T-helper 17 cell (primary cell): ENCODE data around the gene MYL4. TPM values are rescaled to one million over a fixed set of nuclear protein-coding genes. Genes with fewer than 3 reads are reported as not detected.
A peak's percentile ranks its signal among the peaks of the same experiment; 100 is the strongest.
"Not testable (repeated sequence)": the region's sequence is repeated elsewhere in the genome, so short reads cannot be mapped to it uniquely, and the experiment has no call there.

ENCODE experiments used
- ATAC-seq: fragments of 150-1000 bp; cut with Tn5 transposase; 2 replicates; pipeline ENCODE4 v1.10.0; 2021; ENCODE audit warnings: mild to moderate bottlenecking, moderate library complexity
- DNase-seq, 3 donors: peaks; one replicate each; pipeline versions ENCODE4 v3.0.0 to v3.0.0-alpha.2; 2020 to 2021
- H3K9me3 ChIP-seq: one replicate; pipeline ENCODE4 v1.7.0; 2013; ENCODE audit warnings: low read length, mild to moderate bottlenecking; ENCODE audit not compliant: control insufficient read depth, poor library complexity, severe bottlenecking
- H3K27ac Mint-ChIP-seq: one replicate; pipeline ENCODE4 v1.8.0; 2022; ENCODE audit warnings: mild to moderate bottlenecking, moderate library complexity, mixed read lengths
- H3K27me3 Mint-ChIP-seq: one replicate; pipeline ENCODE4 v1.8.0; 2022; ENCODE audit warnings: mixed read lengths
- H3K36me3 Mint-ChIP-seq: one replicate; pipeline ENCODE4 v1.8.0; 2022; ENCODE audit warnings: low read depth, mixed read lengths
- H3K4me1 Mint-ChIP-seq: one replicate; pipeline ENCODE4 v1.8.0; 2022; ENCODE audit warnings: mild to moderate bottlenecking, mixed read lengths
- H3K4me3 Mint-ChIP-seq: one replicate; pipeline ENCODE4 v1.8.0; 2022; ENCODE audit warnings: mild to moderate bottlenecking, moderate library complexity, mixed read lengths
- total RNA-seq, 4 donors: library from RNA in 2 of 4; stranded (reverse) in 2 of 4; gene quantifications; one replicate each; pipeline ENCODE4 v1.2.3 and lab custom pipeline; 2022 to 2026

Gene MYL4
- total RNA-seq, 2 donors from 2014 or later: not detected

- Mint-ChIP-seq H3K27ac (peak overlapping the region; percentile 97), H3K27me3 (no peaks in the 10 kb centered on the region), H3K36me3 (no peaks in the 10 kb centered on the region), H3K4me1 (peaks cover 47% of the 10 kb centered on the region), H3K4me3 (peak overlapping the region; percentile 88)
- ATAC-seq (peak; percentile 27), DNase-seq (no peak)
- no peaks in the 10 kb centered on the region for H3K9me3 ChIP-seq
Observed at GRCh38 chr17:47203984-47204721, 5.0 kb upstream of the MYL4 start.

GRCh38 chr17:47204722-47205418 is 4.3 kb upstream of the MYL4 start:
- no peak for DNase-seq
- H3K27me3 Mint-ChIP-seq: no peaks in the 10 kb centered on the region
- H3K27ac Mint-ChIP-seq: peak overlapping the region; percentile 97
- peaks cover 45% of the 10 kb centered on the region for H3K4me1 Mint-ChIP-seq
- H3K36me3 Mint-ChIP-seq: no peaks in the 10 kb centered on the region
- peak; percentile 76 for ATAC-seq
- H3K9me3 ChIP-seq: no peaks in the 10 kb centered on the region
- peak overlapping the region; percentile 88 for H3K4me3 Mint-ChIP-seq

GRCh38 chr17:47205419-47205963 is 3.7 kb upstream of the MYL4 start:
- no peaks in the 10 kb centered on the region for H3K9me3 ChIP-seq
- H3K4me1 Mint-ChIP-seq: peaks cover 40% of the 10 kb centered on the region

GRCh38 chr17:47207143-47208067 is 1.7 kb upstream of the MYL4 start:
- H3K4me1 Mint-ChIP-seq: peaks cover 38% of the 10 kb centered on the region
- no peaks in the 10 kb centered on the region for H3K36me3 Mint-ChIP-seq
- no peaks in the 10 kb centered on the region for H3K9me3 ChIP-seq
- ATAC-seq: no peak
- DNase-seq: no peak
- H3K27me3 Mint-ChIP-seq: no peaks in the 10 kb centered on the region
- H3K4me3 Mint-ChIP-seq: no peak overlapping the region
- peak overlapping the region; percentile 97 for H3K27ac Mint-ChIP-seq

More at GRCh38 chr17:47205419-47205963, 3.7 kb upstream of the MYL4 start:
- Mint-ChIP-seq H3K36me3 (no peaks in the 10 kb centered on the region), H3K4me3 (peak overlapping the region; percentile 88), H3K27me3 (no peaks in the 10 kb centered on the region), H3K27ac (peak overlapping the region; percentile 97)
- DNase-seq: peak; percentile 24 to 52 (median 49)
- peak; percentile 86 for ATAC-seq

GRCh38 chr17:47209499-47209898 is 351 bp downstream of the MYL4 start:
- peaks cover 26% of the 10 kb centered on the region for H3K4me1 Mint-ChIP-seq
- H3K9me3 ChIP-seq: no peaks in the 10 kb centered on the region
- ATAC-seq (no peak), DNase-seq (no peak)
- peak overlapping the region; percentile 97 for H3K27ac Mint-ChIP-seq
- H3K36me3 Mint-ChIP-seq: no peaks in the 10 kb centered on the region
- H3K4me3 Mint-ChIP-seq: no peak overlapping the region
- no peaks in the 10 kb centered on the region for H3K27me3 Mint-ChIP-seq

- Mint-ChIP-seq H3K4me1 (peaks cover 20% of the 10 kb centered on the region), H3K27ac (no peak overlapping the region), H3K27me3 (no peaks in the 10 kb centered on the region), H3K4me3 (no peak overlapping the region), H3K36me3 (no peaks in the 10 kb centered on the region)
- no peaks in the 10 kb centered on the region for H3K9me3 ChIP-seq
- ATAC-seq (no peak), DNase-seq (no peak)
Observed at GRCh38 chr17:47210105-47210504, 957 bp downstream of the MYL4 start.

GRCh38 chr17:47210779-47211178 is 1.6 kb downstream of the MYL4 start:
- Mint-ChIP-seq H3K27me3 (no peaks in the 10 kb centered on the region), H3K4me3 (no peak overlapping the region), H3K27ac (no peak overlapping the region), H3K36me3 (no peaks in the 10 kb centered on the region), H3K4me1 (peaks cover 14% of the 10 kb centered on the region)
- ATAC-seq: no peak
- no peak for DNase-seq
- no peaks in the 10 kb centered on the region for H3K9me3 ChIP-seq

- no peak overlapping the region for H3K4me3 Mint-ChIP-seq
- no peaks in the 10 kb centered on the region for H3K9me3 ChIP-seq
- no peak for ATAC-seq
- H3K27ac Mint-ChIP-seq: no peak overlapping the region
- peaks cover 8% of the 10 kb centered on the region for H3K4me1 Mint-ChIP-seq
- no peaks in the 10 kb centered on the region for H3K36me3 Mint-ChIP-seq
- no peak for DNase-seq
- no peaks in the 10 kb centered on the region for H3K27me3 Mint-ChIP-seq
Observed at GRCh38 chr17:47212458-47212857, 3.3 kb downstream of the MYL4 start.

GRCh38 chr17:47213540-47213939 is 4.4 kb downstream of the MYL4 start:
- DNase-seq (no peak), ATAC-seq (no peak)
- H3K36me3 Mint-ChIP-seq: no peaks in the 10 kb centered on the region
- peaks cover 6% of the 10 kb centered on the region for H3K4me1 Mint-ChIP-seq
- no peaks in the 10 kb centered on the region for H3K9me3 ChIP-seq
- no peak overlapping the region for H3K27ac Mint-ChIP-seq
- H3K4me3 Mint-ChIP-seq: no peak overlapping the region
- no peaks in the 10 kb centered on the region for H3K27me3 Mint-ChIP-seq

- Mint-ChIP-seq H3K4me1 (peaks cover 6% of the 10 kb centered on the region), H3K36me3 (no peaks in the 10 kb centered on the region), H3K27me3 (no peaks in the 10 kb centered on the region), H3K4me3 (no peak overlapping the region), H3K27ac (no peak overlapping the region)
- H3K9me3 ChIP-seq: no peaks in the 10 kb centered on the region
- DNase-seq (no peak), ATAC-seq (no peak)
Observed at GRCh38 chr17:47214931-47215330, 5.8 kb downstream of the MYL4 start.

GRCh38 chr17:47216821-47217220 is 7.7 kb downstream of the MYL4 start:
- ATAC-seq: not testable (repeated sequence)

GRCh38 chr17:47217279-47217678 is 8.1 kb downstream of the MYL4 start:
- peak; percentile 93 for ATAC-seq
- Mint-ChIP-seq H3K27ac (peak overlapping the region; percentile 14), H3K4me1 (peaks cover 18% of the 10 kb centered on the region)
- DNase-seq, H3K36me3 Mint-ChIP-seq, H3K27me3 Mint-ChIP-seq, H3K9me3 ChIP-seq, H3K4me3 Mint-ChIP-seq: not testable (repeated sequence)

More at GRCh38 chr17:47216821-47217220, 7.7 kb downstream of the MYL4 start:
- H3K27me3 Mint-ChIP-seq, H3K4me3 Mint-ChIP-seq, DNase-seq, H3K36me3 Mint-ChIP-seq, H3K9me3 ChIP-seq: not testable (repeated sequence)
- Mint-ChIP-seq H3K27ac (peak overlapping the region; percentile 14), H3K4me1 (peaks cover 16% of the 10 kb centered on the region)
